Glutamatergic neuron (in vitro differentiated cells): ENCODE measurements around the gene NTN1. TPM values are rescaled to one million over a fixed set of nuclear protein-coding genes. Genes with fewer than 3 reads are reported as not detected.
A peak's percentile ranks its signal among the peaks of the same experiment; 100 is the strongest.

Experiments
- DNase-seq: peaks from one replicate; pipeline ENCODE4 v3.0.0; 2022
- H3K27ac Mint-ChIP-seq: one replicate; pipeline ENCODE4 v1.8.0; 2020; ENCODE audit warnings: mild to moderate bottlenecking, mixed read lengths, inconsistent platforms; ENCODE audit not compliant: unreplicated experiment
- H3K27me3 Mint-ChIP-seq: one replicate; pipeline ENCODE4 v1.8.0; 2020; ENCODE audit warnings: mild to moderate bottlenecking, moderate library complexity, mixed read lengths, inconsistent platforms; ENCODE audit not compliant: unreplicated experiment
- H3K36me3 Mint-ChIP-seq: one replicate; pipeline ENCODE4 v1.8.0; 2020; ENCODE audit warnings: mild to moderate bottlenecking, mixed read lengths, inconsistent platforms; ENCODE audit not compliant: unreplicated experiment
- H3K4me1 Mint-ChIP-seq: one replicate; pipeline ENCODE4 v1.8.0; 2020; ENCODE audit warnings: mild to moderate bottlenecking, low read depth, mixed read lengths, inconsistent platforms; ENCODE audit not compliant: unreplicated experiment
- H3K4me3 Mint-ChIP-seq: one replicate; pipeline ENCODE4 v1.8.0; 2020; ENCODE audit warnings: mild to moderate bottlenecking, mixed read lengths, inconsistent platforms; ENCODE audit not compliant: unreplicated experiment
- H3K9me3 Mint-ChIP-seq: one replicate; pipeline ENCODE4 v1.8.0; 2020; ENCODE audit warnings: mild to moderate bottlenecking, moderate library complexity, mixed read lengths, inconsistent platforms; ENCODE audit not compliant: unreplicated experiment
- CTCF ChIP-seq: fragments of 200-600 bp; sonication (generic); IDR thresholded peaks from one replicate; pipeline ENCODE4 v1.5.0; 2021; ENCODE audit not compliant: partially characterized antibody, unreplicated experiment
- total RNA-seq: library from RNA; stranded (reverse); fragmentation: NEBNext Ultra II Directional; extraction: Animal tissue kit (Norgen Biotek cat#: 25700); gene quantifications from one replicate; pipeline ENCODE4 v1.2.1, GENCODE V29; 2021; ENCODE audit not compliant: unreplicated experiment

The NTN1 gene
- total RNA-seq, 1 donor from 2014 or later = 0.76 TPM

GRCh38 chr17:9064311-9064834, 43.1 kb downstream of the NTN1 start:
- peaks cover 6% of the 10 kb centered on the region for H3K4me1 Mint-ChIP-seq
- DNase-seq = no peak
- peaks cover 14% of the 10 kb centered on the region for H3K36me3 Mint-ChIP-seq
- peaks cover 15% of the 10 kb centered on the region for H3K9me3 Mint-ChIP-seq
- no peak overlapping the region for H3K4me3 Mint-ChIP-seq
- no peak for TF ChIP-seq CTCF
- no peak overlapping the region for H3K27ac Mint-ChIP-seq
- peaks cover 9% of the 10 kb centered on the region for H3K27me3 Mint-ChIP-seq

DNA sequence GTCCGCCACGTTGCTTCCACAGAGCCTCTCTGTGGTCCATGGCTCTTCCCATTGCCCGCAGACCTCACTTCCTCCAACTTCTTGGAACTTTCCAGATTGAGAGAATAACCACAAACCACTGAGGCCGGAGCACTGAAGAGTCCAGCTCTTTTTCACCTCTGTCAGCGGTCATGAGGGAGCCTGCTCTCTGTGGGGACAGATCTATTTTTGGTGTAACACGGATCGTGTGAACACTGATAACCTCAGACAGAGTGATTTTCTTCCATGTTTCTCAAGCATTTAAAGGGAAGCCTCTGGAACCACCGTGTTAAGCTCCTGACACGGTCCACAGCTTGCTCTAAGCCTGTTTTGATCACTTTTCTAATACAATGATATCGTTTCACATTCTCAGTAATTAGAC, 49.7 kb downstream of the NTN1 start:
- H3K4me3 Mint-ChIP-seq = no peak overlapping the region
- H3K4me1 Mint-ChIP-seq = peaks cover 20% of the 10 kb centered on the region
- H3K27ac Mint-ChIP-seq = no peak overlapping the region
- H3K9me3 Mint-ChIP-seq = peaks cover 6% of the 10 kb centered on the region
- no peak for DNase-seq
- no peak for TF ChIP-seq CTCF
- H3K27me3 Mint-ChIP-seq = peaks cover 8% of the 10 kb centered on the region
- no peaks in the 10 kb centered on the region for H3K36me3 Mint-ChIP-seq

GRCh38 chr17:9071811-9072498, 50.6 kb downstream of the NTN1 start:
- peak; percentile 27 for DNase-seq
- Mint-ChIP-seq H3K36me3 (no peaks in the 10 kb centered on the region), H3K9me3 (peaks cover 6% of the 10 kb centered on the region), H3K27ac (no peak overlapping the region), H3K4me1 (peaks cover 20% of the 10 kb centered on the region), H3K27me3 (peaks cover 8% of the 10 kb centered on the region), H3K4me3 (no peak overlapping the region)
- no peak for TF ChIP-seq CTCF

DNA sequence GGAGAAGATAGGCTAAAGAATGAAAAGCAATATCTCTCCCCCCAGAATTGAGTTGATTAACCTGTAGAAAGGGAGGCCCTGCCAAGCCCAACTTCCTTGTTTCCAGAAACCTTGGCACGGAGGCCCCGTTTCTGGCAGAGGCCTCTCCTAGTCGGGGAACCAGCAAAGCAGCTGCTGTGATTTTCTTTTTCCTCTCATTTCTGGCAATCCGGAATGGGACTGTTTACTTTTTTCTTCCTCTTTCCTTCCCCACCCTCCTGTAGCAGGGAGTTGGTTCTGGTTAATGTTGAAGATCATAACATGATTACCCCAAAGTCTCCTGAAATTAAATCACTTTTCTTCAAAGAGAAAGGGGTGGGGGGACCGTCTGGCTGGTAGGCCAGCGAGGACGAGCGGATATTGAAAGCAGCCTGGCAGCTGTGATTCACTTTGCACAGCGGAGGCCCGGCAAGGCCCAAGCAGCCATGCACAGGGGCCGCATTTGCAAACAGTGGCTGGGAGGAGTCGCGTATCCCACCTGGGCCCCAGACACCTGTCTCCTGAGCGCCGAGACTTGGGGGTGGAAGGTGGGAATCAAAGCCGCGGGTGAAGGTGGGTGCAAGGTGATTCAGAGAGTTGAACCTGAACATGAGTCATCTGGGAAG, 51.5 kb downstream of the NTN1 start:
- Mint-ChIP-seq H3K4me1 (peaks cover 19% of the 10 kb centered on the region), H3K27me3 (peaks cover 8% of the 10 kb centered on the region), H3K36me3 (no peaks in the 10 kb centered on the region), H3K4me3 (no peak overlapping the region), H3K27ac (no peak overlapping the region), H3K9me3 (peaks cover 6% of the 10 kb centered on the region)
- no peak for DNase-seq
- TF ChIP-seq CTCF = no peak

DNA sequence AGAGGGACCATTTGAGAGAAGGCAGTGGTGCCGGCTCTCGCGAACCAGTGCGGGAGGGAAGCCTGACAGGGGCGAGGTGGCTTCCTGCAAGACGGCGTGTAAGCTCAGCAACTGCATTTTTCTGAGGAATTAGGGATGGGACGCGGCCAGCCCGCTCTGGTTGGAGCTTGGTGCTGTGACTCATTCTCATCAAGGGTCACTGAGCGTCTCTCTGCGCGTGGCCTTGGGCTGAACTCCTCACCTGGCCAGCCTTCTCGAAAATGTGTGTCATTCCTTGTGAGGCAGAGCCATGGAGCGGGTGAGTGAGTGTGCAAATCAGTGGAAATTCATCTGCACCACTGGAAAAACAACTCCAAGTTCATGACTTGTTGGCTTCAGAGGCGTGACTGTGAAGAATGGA, 52.8 kb downstream of the NTN1 start:
- no peak for DNase-seq
- no peak overlapping the region for H3K4me3 Mint-ChIP-seq
- H3K36me3 Mint-ChIP-seq = no peaks in the 10 kb centered on the region
- TF ChIP-seq CTCF = no peak
- H3K27me3 Mint-ChIP-seq = peaks cover 2% of the 10 kb centered on the region
- H3K9me3 Mint-ChIP-seq = peaks cover under 1% of the 10 kb centered on the region
- no peak overlapping the region for H3K27ac Mint-ChIP-seq
- H3K4me1 Mint-ChIP-seq = peaks cover 15% of the 10 kb centered on the region
